ENCODE measurements around the gene PHF14. TPM values are rescaled to one million over a fixed set of nuclear protein-coding genes. Genes with fewer than 3 reads are reported as not detected.
"Not testable (repeated sequence)": the region's sequence is repeated elsewhere in the genome, so short reads cannot be mapped to it uniquely, and the experiment has no call there.

The PHF14 gene
- total RNA-seq, 2 experiments from 2014 or later: 41.6 to 43.1 TPM

- H3K27me3 Mint-ChIP-seq: not testable (repeated sequence)
Measured at GRCh38 chr7:10953078-10953750, 20.5 kb upstream of the PHF14 start.

GRCh38 chr7:10956528-10956927 lies 17.1 kb upstream of the PHF14 start:
- H3K4me1 Mint-ChIP-seq: peaks cover 2% of the 10 kb centered on the region

More at GRCh38 chr7:10953078-10953750, 20.5 kb upstream of the PHF14 start:
- not testable (repeated sequence) for H3K36me3 Mint-ChIP-seq, H3K27ac Mint-ChIP-seq, H3K4me1 Mint-ChIP-seq, H3K9me3 Mint-ChIP-seq, DNase-seq, H3K4me3 Mint-ChIP-seq

GRCh38 chr7:10960242-10960641 lies 13.4 kb upstream of the PHF14 start:
- H3K36me3 Mint-ChIP-seq, H3K4me1 Mint-ChIP-seq, DNase-seq, H3K27ac Mint-ChIP-seq, H3K9me3 Mint-ChIP-seq, H3K4me3 Mint-ChIP-seq: not testable (repeated sequence)
- peaks cover 21% of the 10 kb centered on the region for H3K27me3 Mint-ChIP-seq

More at GRCh38 chr7:10956528-10956927, 17.1 kb upstream of the PHF14 start:
- Mint-ChIP-seq H3K27me3 (peaks cover 13% of the 10 kb centered on the region), H3K4me3 (no peak overlapping the region), H3K27ac (no peak overlapping the region), H3K9me3 (peaks cover 5% of the 10 kb centered on the region), H3K36me3 (peaks cover 2% of the 10 kb centered on the region)
- no peak for DNase-seq

GRCh38 chr7:10965016-10965415 lies 8.7 kb upstream of the PHF14 start:
- peaks cover 15% of the 10 kb centered on the region for H3K27me3 Mint-ChIP-seq
- H3K4me3 Mint-ChIP-seq, H3K27ac Mint-ChIP-seq, DNase-seq, H3K36me3 Mint-ChIP-seq, H3K4me1 Mint-ChIP-seq: not testable (repeated sequence)
- peaks cover 12% of the 10 kb centered on the region for H3K9me3 Mint-ChIP-seq

GRCh38 chr7:10972174-10972573 lies 1.5 kb upstream of the PHF14 start:
- Mint-ChIP-seq H3K4me1 (peaks cover 26% of the 10 kb centered on the region), H3K27ac (no peak overlapping the region), H3K4me3 (no peak overlapping the region), H3K36me3 (peaks cover 23% of the 10 kb centered on the region), H3K27me3 (peaks cover 7% of the 10 kb centered on the region), H3K9me3 (no peaks in the 10 kb centered on the region)
- DNase-seq: no peak

GRCh38 chr7:10973942-10974911 lies 555 bp downstream of the PHF14 start:
- Mint-ChIP-seq H3K4me1 (peaks cover 36% of the 10 kb centered on the region), H3K27me3 (peaks cover 7% of the 10 kb centered on the region), H3K27ac (peak overlapping the region; percentile 90), H3K36me3 (peaks cover 30% of the 10 kb centered on the region), H3K4me3 (peak overlapping the region; percentile 95), H3K9me3 (peaks cover 1% of the 10 kb centered on the region)
- peak; percentile 22 for DNase-seq

GRCh38 chr7:10977113-10977512 lies 3.4 kb downstream of the PHF14 start:
- peaks cover 47% of the 10 kb centered on the region for H3K36me3 Mint-ChIP-seq

GRCh38 chr7:10981317-10981716 lies 7.6 kb downstream of the PHF14 start:
- Mint-ChIP-seq H3K9me3 (peaks cover 1% of the 10 kb centered on the region), H3K27ac (no peak overlapping the region), H3K36me3 (peaks cover 49% of the 10 kb centered on the region), H3K4me1 (peaks cover 34% of the 10 kb centered on the region), H3K27me3 (no peaks in the 10 kb centered on the region), H3K4me3 (no peak overlapping the region)
- no peak for DNase-seq

More at GRCh38 chr7:10977113-10977512, 3.4 kb downstream of the PHF14 start:
- Mint-ChIP-seq H3K4me3 (peak overlapping the region; percentile 3), H3K27me3 (no peaks in the 10 kb centered on the region), H3K9me3 (peaks cover 1% of the 10 kb centered on the region), H3K27ac (no peak overlapping the region), H3K4me1 (peaks cover 50% of the 10 kb centered on the region)
- no peak for DNase-seq

GRCh38 chr7:10990748-10991147 lies 17.1 kb downstream of the PHF14 start:
- DNase-seq, H3K9me3 Mint-ChIP-seq, H3K27me3 Mint-ChIP-seq, H3K4me3 Mint-ChIP-seq, H3K4me1 Mint-ChIP-seq, H3K27ac Mint-ChIP-seq: not testable (repeated sequence)
- H3K36me3 Mint-ChIP-seq: peaks cover 45% of the 10 kb centered on the region

GRCh38 chr7:10995482-10996166 lies 22.0 kb downstream of the PHF14 start:
- H3K27me3 Mint-ChIP-seq, H3K4me3 Mint-ChIP-seq, DNase-seq, H3K9me3 Mint-ChIP-seq: not testable (repeated sequence)
- Mint-ChIP-seq H3K36me3 (peaks cover 49% of the 10 kb centered on the region), H3K27ac (peak overlapping the region; percentile 28), H3K4me1 (peaks cover 29% of the 10 kb centered on the region)

- H3K27me3 Mint-ChIP-seq: no peaks in the 10 kb centered on the region
- no peak overlapping the region for H3K27ac Mint-ChIP-seq
- no peaks in the 10 kb centered on the region for H3K9me3 Mint-ChIP-seq
- H3K4me1 Mint-ChIP-seq: peaks cover 28% of the 10 kb centered on the region
- H3K4me3 Mint-ChIP-seq: no peak overlapping the region
- H3K36me3 Mint-ChIP-seq: peaks cover 53% of the 10 kb centered on the region
- DNase-seq: no peak
Measured at GRCh38 chr7:10998996-10999757, 25.5 kb downstream of the PHF14 start.

- Mint-ChIP-seq H3K27me3 (no peaks in the 10 kb centered on the region), H3K27ac (no peak overlapping the region), H3K4me3 (no peak overlapping the region), H3K9me3 (no peaks in the 10 kb centered on the region), H3K36me3 (peaks cover 47% of the 10 kb centered on the region), H3K4me1 (peaks cover 13% of the 10 kb centered on the region)
- DNase-seq: no peak
Measured at GRCh38 chr7:11005202-11005601, 31.5 kb downstream of the PHF14 start.

- Mint-ChIP-seq H3K4me3 (no peak overlapping the region), H3K27me3 (no peaks in the 10 kb centered on the region), H3K9me3 (no peaks in the 10 kb centered on the region), H3K27ac (no peak overlapping the region), H3K36me3 (peaks cover 41% of the 10 kb centered on the region), H3K4me1 (peaks cover 13% of the 10 kb centered on the region)
- no peak for DNase-seq
Measured at GRCh38 chr7:11006291-11006690, 32.6 kb downstream of the PHF14 start.

GRCh38 chr7:11009631-11010030 lies 36.0 kb downstream of the PHF14 start:
- no peak for DNase-seq
- H3K4me3 Mint-ChIP-seq: no peak overlapping the region
- H3K36me3 Mint-ChIP-seq: peaks cover 39% of the 10 kb centered on the region
- no peaks in the 10 kb centered on the region for H3K27me3 Mint-ChIP-seq
- H3K9me3 Mint-ChIP-seq: no peaks in the 10 kb centered on the region
- H3K4me1 Mint-ChIP-seq: peaks cover 22% of the 10 kb centered on the region
- H3K27ac Mint-ChIP-seq: no peak overlapping the region
